Spleen (tissue), 7 donors: Measurements from ENCODE around the gene NBEA.
"Not testable (repeated sequence)": the region's sequence is repeated elsewhere in the genome, so short reads cannot be mapped to it uniquely, and the experiment has no call there.

Experiments used
- POLR2A ChIP-seq, 3 donors: fragments of 450-650 bp; IDR thresholded peaks; one replicate each; pipeline ENCODE4 v1.5.1; 2017; ENCODE audit warnings: antibody characterized with exemption in 3 of 3, mild to moderate bottlenecking in 1 of 3
- TF ChIP-seq, protein P1 (sequence below), 11 experiments: fragments of 200-600 bp in 7 of 11; fragments of 450-650 bp in 4 of 11; sonication (generic) in 4 of 11; IDR thresholded peaks in 8 of 11; conservative IDR thresholded peaks in 3 of 11; 1 replicate in 7 of 11; 2 replicates in 4 of 11; pipeline versions ENCODE4 v1.4.0 to v1.8.0; 2016 to 2021; ENCODE audit warnings: antibody characterized with exemption in 11 of 11, inconsistent platforms in 4 of 11, mild to moderate bottlenecking in 1 of 11
- donor health status: DM: no; HTN: no; CAD: no; lungs with moderate emphysema.
- donor health status: DM: no; HTN: no; CAD: no.
- donor health status: DM: no; HTN: no; CAD: no.

- TF ChIP-seq, protein P1, sequence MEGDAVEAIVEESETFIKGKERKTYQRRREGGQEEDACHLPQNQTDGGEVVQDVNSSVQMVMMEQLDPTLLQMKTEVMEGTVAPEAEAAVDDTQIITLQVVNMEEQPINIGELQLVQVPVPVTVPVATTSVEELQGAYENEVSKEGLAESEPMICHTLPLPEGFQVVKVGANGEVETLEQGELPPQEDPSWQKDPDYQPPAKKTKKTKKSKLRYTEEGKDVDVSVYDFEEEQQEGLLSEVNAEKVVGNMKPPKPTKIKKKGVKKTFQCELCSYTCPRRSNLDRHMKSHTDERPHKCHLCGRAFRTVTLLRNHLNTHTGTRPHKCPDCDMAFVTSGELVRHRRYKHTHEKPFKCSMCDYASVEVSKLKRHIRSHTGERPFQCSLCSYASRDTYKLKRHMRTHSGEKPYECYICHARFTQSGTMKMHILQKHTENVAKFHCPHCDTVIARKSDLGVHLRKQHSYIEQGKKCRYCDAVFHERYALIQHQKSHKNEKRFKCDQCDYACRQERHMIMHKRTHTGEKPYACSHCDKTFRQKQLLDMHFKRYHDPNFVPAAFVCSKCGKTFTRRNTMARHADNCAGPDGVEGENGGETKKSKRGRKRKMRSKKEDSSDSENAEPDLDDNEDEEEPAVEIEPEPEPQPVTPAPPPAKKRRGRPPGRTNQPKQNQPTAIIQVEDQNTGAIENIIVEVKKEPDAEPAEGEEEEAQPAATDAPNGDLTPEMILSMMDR (IDR thresholded peaks at IDR 0.05 in 8 of 11, conservative IDR thresholded peaks at IDR 0.05 in 3 of 11) = not testable (repeated sequence)
- not testable (repeated sequence) for TF ChIP-seq POLR2A (IDR thresholded peaks at IDR 0.05)
Measured at GRCh38 chr13:35408285-35408684, 466.2 kb downstream of the NBEA start.
